Measurements from ENCODE around the gene PHYHIPL. TPM values are rescaled to one million over a fixed set of nuclear protein-coding genes. Genes with fewer than 3 reads are reported as not detected.

PHYHIPL gene
- total and polyA plus RNA-seq, 2 donors (not counting 1 experiment from before 2014, with no cell fraction given): 0.02 TPM; not detected in 1

GRCh38 chr10:59289853-59290252 lies 113.4 kb downstream of the PHYHIPL start:
- TF ChIP-seq, protein P1, sequence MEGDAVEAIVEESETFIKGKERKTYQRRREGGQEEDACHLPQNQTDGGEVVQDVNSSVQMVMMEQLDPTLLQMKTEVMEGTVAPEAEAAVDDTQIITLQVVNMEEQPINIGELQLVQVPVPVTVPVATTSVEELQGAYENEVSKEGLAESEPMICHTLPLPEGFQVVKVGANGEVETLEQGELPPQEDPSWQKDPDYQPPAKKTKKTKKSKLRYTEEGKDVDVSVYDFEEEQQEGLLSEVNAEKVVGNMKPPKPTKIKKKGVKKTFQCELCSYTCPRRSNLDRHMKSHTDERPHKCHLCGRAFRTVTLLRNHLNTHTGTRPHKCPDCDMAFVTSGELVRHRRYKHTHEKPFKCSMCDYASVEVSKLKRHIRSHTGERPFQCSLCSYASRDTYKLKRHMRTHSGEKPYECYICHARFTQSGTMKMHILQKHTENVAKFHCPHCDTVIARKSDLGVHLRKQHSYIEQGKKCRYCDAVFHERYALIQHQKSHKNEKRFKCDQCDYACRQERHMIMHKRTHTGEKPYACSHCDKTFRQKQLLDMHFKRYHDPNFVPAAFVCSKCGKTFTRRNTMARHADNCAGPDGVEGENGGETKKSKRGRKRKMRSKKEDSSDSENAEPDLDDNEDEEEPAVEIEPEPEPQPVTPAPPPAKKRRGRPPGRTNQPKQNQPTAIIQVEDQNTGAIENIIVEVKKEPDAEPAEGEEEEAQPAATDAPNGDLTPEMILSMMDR (conservative IDR thresholded peaks at IDR 0.05 in 1 of 2, IDR thresholded peaks at IDR 0.05 in 1 of 2; ENCODE audit: low read depth in 1 of 2, low read length in 2 of 2): no peak
- TF ChIP-seq EZH2 (IDR thresholded peaks at IDR 0.05; ENCODE audit: low read length, missing control alignments): no peak
- no peaks in the 10 kb centered on the region for H3K4me1 ChIP-seq (ENCODE audit: control insufficient read depth, extremely low read depth, insufficient read depth, low read length)
- H3K36me3 ChIP-seq (ENCODE audit: control insufficient read depth, insufficient read depth, low read length): no peaks in the 10 kb centered on the region
- no peak overlapping the region for H2AFZ ChIP-seq (ENCODE audit: low read length)
- no peaks in the 10 kb centered on the region for H3K9me3 ChIP-seq (ENCODE audit: control insufficient read depth, insufficient read depth, low read depth, low read length)
- no peak overlapping the region for H3K9ac ChIP-seq (ENCODE audit: insufficient read depth, low read length)
- no peaks in the 10 kb centered on the region for H3K79me2 ChIP-seq (ENCODE audit: control insufficient read depth, insufficient read depth, low read length)
- H4K20me1 ChIP-seq (ENCODE audit: control insufficient read depth, extremely low read depth, insufficient read depth, low read length): no peaks in the 10 kb centered on the region
- no peak for DNase-seq (ENCODE audit: low read depth in 2 of 2)
- no peak overlapping the region for H3K27ac ChIP-seq (ENCODE audit: insufficient read depth, low read length)
- H3K4me3 ChIP-seq (replicated peaks in 1 of 4; ENCODE audit: control extremely low read depth in 1 of 4, insufficient read depth in 1 of 4, low read depth in 3 of 4, low read length in 4 of 4): no peak overlapping the region
- H3K27me3 ChIP-seq (ENCODE audit: control insufficient read depth, insufficient read depth, low read length): no peaks in the 10 kb centered on the region
- H3K4me2 ChIP-seq (ENCODE audit: extremely low read depth, insufficient read depth, low read length): no peak overlapping the region

- DNase-seq (ENCODE audit: low read depth in 2 of 2): no peak
- Histone ChIP-seq H3K4me1 (ENCODE audit: control insufficient read depth, extremely low read depth, insufficient read depth, low read length) (no peaks in the 10 kb centered on the region), H3K9me3 (ENCODE audit: control insufficient read depth, insufficient read depth, low read depth, low read length) (no peaks in the 10 kb centered on the region), H3K36me3 (ENCODE audit: control insufficient read depth, insufficient read depth, low read length) (no peaks in the 10 kb centered on the region), H3K4me2 (ENCODE audit: extremely low read depth, insufficient read depth, low read length) (no peak overlapping the region), H3K79me2 (ENCODE audit: control insufficient read depth, insufficient read depth, low read length) (no peaks in the 10 kb centered on the region), H3K27ac (ENCODE audit: insufficient read depth, low read length) (no peak overlapping the region), H3K9ac (ENCODE audit: insufficient read depth, low read length) (no peak overlapping the region), H3K27me3 (ENCODE audit: control insufficient read depth, insufficient read depth, low read length) (no peaks in the 10 kb centered on the region), H2AFZ (ENCODE audit: low read length) (no peak overlapping the region), H4K20me1 (ENCODE audit: control insufficient read depth, extremely low read depth, insufficient read depth, low read length) (no peaks in the 10 kb centered on the region), H3K4me3 (replicated peaks in 1 of 4; ENCODE audit: control extremely low read depth in 1 of 4, insufficient read depth in 1 of 4, low read depth in 3 of 4, low read length in 4 of 4) (no peak overlapping the region)
- TF ChIP-seq, protein P1 (conservative IDR thresholded peaks at IDR 0.05 in 1 of 2, IDR thresholded peaks at IDR 0.05 in 1 of 2; ENCODE audit: low read depth in 1 of 2, low read length in 2 of 2): no peak
- TF ChIP-seq EZH2 (IDR thresholded peaks at IDR 0.05; ENCODE audit: low read length, missing control alignments): no peak
Measured at GRCh38 chr10:59290448-59290847, 114.0 kb downstream of the PHYHIPL start.

Other genes starting within 250 kb of the PHYHIPL start
- gene FAM13C, start 185.9 kb downstream of the PHYHIPL start, total RNA-seq: 3.9 and 5.9 TPM in 2 replicates
- gene FAM13C, start 185.9 kb downstream of the PHYHIPL start, polyA plus RNA-seq: 0.17 and 2.8 TPM in 2 replicates

Data from fibroblast of lung (primary cell).